Loucy (cell line): ENCODE measurements around the gene SLC27A5.

Experiments
- H2AFZ ChIP-seq: fragments of 200-600 bp; sonication (generic); 2 replicates; pipeline ENCODE4 v1.6.0; 2016; ENCODE audit warnings: antibody characterized with exemption, mild to moderate bottlenecking, low read length, moderate library complexity
- H3F3A ChIP-seq: fragments of 200-600 bp; 2 replicates; pipeline ENCODE4 v1.6.0; 2016; ENCODE audit warnings: antibody characterized with exemption, low read depth, mild to moderate bottlenecking
- H3K27me3 ChIP-seq: fragments of 200-600 bp; sonication (generic); 2 replicates; pipeline ENCODE4 v1.6.1; 2014; ENCODE audit warnings: low read length, mild to moderate bottlenecking; ENCODE audit not compliant: insufficient read depth, poor library complexity, severe bottlenecking
- H3K36me3 ChIP-seq: fragments of 200-600 bp; sonication (generic); 2 replicates; pipeline ENCODE4 v1.6.1; 2016; ENCODE audit warnings: low read length; ENCODE audit not compliant: insufficient read depth
- H3K4me1 ChIP-seq: fragments of 200-600 bp; sonication (generic); 2 replicates; pipeline ENCODE4 v1.5.1; 2014; ENCODE audit warnings: low read length, mild to moderate bottlenecking; ENCODE audit not compliant: insufficient read depth, poor library complexity, severe bottlenecking
- H3K4me2 ChIP-seq: fragments of 200-600 bp; sonication (generic); 2 replicates; pipeline ENCODE4 v1.6.0; 2014; ENCODE audit warnings: antibody characterized with exemption, low read length, low read depth, mild to moderate bottlenecking; ENCODE audit not compliant: poor library complexity, severe bottlenecking
- H3K4me3 ChIP-seq: fragments of 200-600 bp; sonication (generic); 2 replicates; pipeline ENCODE4 v1.5.1; 2014; ENCODE audit warnings: low read length, mild to moderate bottlenecking, mixed read lengths; ENCODE audit not compliant: poor library complexity, severe bottlenecking
- H3K79me2 ChIP-seq: fragments of 200-600 bp; sonication (generic); 2 replicates; pipeline ENCODE4 v1.6.1; 2014; ENCODE audit warnings: low read length; ENCODE audit not compliant: insufficient read depth
- H3K9ac ChIP-seq: fragments of 200-600 bp; sonication (generic); 2 replicates; pipeline ENCODE4 v1.6.0; 2014; ENCODE audit warnings: mild to moderate bottlenecking, low read depth, low read length, moderate library complexity; ENCODE audit not compliant: poor library complexity, severe bottlenecking
- H3K9me2 ChIP-seq: fragments of 200-600 bp; sonication (generic); replicated peaks from 2 replicates; pipeline ENCODE4 v1.6.1; 2016; ENCODE audit warnings: low read depth, low read length, mixed read lengths
- H3K9me3 ChIP-seq: fragments of 200-600 bp; sonication (generic); 2 replicates; pipeline ENCODE4 v1.6.1; 2014; ENCODE audit warnings: mild to moderate bottlenecking, antibody characterized with exemption, low read length, low read depth; ENCODE audit not compliant: insufficient read depth
- H4K20me1 ChIP-seq: fragments of 200-600 bp; sonication (generic); 2 replicates; pipeline ENCODE4 v1.6.0; 2014; ENCODE audit warnings: antibody characterized with exemption, low read length, mild to moderate bottlenecking; ENCODE audit not compliant: insufficient read depth, poor library complexity, severe bottlenecking
- EZH2phosphoT487 ChIP-seq: fragments of 200-600 bp; IDR thresholded peaks from 2 replicates; pipeline ENCODE4 v1.6.1; 2018; ENCODE audit warnings: antibody characterized with exemption, mild to moderate bottlenecking, moderate library complexity, borderline replicate concordance
- TF ChIP-seq, protein P1 (sequence below): fragments of 200-600 bp; sonication (generic); conservative IDR thresholded peaks from 2 replicates; pipeline ENCODE4 v1.5.1; 2014; ENCODE audit warnings: mild to moderate bottlenecking, antibody characterized with exemption, low read length

SLC27A5 gene

DNA sequence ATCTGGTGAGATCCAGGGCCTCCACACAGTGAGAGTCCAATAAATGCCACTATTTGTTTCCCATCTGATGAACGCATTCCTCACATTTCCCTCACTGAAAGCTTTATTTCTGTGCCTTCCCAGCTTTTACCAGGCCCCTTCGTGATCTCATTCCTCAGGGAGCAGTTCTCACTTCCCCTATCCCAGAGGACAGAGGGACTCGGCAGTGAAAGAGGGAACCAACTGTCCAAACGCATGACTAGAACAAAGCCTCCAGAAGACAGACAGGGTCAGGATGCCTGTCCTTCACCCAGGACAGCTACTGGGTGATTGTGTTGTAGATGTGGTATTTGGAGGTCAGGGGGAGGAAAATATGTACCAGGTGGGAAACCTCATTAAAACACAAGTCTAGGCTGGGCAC, 9.9 kb upstream of the SLC27A5 start:
- H3K4me1 ChIP-seq: peaks cover 12% of the 10 kb centered on the region
- peaks cover 21% of the 10 kb centered on the region for H3K79me2 ChIP-seq
- H3K9me3 ChIP-seq: no peaks in the 10 kb centered on the region
- no peaks in the 10 kb centered on the region for H3K9me2 ChIP-seq
- H2AFZ ChIP-seq: no peak overlapping the region
- TF ChIP-seq, protein P1, sequence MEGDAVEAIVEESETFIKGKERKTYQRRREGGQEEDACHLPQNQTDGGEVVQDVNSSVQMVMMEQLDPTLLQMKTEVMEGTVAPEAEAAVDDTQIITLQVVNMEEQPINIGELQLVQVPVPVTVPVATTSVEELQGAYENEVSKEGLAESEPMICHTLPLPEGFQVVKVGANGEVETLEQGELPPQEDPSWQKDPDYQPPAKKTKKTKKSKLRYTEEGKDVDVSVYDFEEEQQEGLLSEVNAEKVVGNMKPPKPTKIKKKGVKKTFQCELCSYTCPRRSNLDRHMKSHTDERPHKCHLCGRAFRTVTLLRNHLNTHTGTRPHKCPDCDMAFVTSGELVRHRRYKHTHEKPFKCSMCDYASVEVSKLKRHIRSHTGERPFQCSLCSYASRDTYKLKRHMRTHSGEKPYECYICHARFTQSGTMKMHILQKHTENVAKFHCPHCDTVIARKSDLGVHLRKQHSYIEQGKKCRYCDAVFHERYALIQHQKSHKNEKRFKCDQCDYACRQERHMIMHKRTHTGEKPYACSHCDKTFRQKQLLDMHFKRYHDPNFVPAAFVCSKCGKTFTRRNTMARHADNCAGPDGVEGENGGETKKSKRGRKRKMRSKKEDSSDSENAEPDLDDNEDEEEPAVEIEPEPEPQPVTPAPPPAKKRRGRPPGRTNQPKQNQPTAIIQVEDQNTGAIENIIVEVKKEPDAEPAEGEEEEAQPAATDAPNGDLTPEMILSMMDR: no peak
- no peak for TF ChIP-seq EZH2phosphoT487
- H3K4me3 ChIP-seq: no peak overlapping the region
- no peaks in the 10 kb centered on the region for H3K27me3 ChIP-seq
- H4K20me1 ChIP-seq: no peaks in the 10 kb centered on the region
- no peak overlapping the region for H3K4me2 ChIP-seq
- H3F3A ChIP-seq: no peaks in the 10 kb centered on the region
- no peaks in the 10 kb centered on the region for H3K36me3 ChIP-seq
- no peak overlapping the region for H3K9ac ChIP-seq

DNA sequence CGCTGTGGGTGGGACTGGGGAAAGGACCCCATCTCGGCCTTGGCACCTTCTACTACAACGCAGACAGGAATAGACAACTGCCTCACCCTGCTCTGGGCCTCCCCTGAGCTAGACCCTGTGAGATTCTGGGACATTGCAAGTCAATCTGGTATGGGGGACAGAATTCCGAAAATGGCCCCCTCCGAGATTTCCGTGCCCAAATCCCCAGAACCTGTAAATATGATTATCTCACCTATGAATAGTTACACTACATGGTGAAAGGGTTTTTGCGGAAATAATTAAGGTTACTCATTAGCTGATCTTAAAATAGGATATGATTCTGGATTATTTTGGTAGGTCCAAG, 8.4 kb upstream of the SLC27A5 start:
- H3K9me2 ChIP-seq: no peaks in the 10 kb centered on the region
- H2AFZ ChIP-seq: peak overlapping the region; percentile 80
- H3F3A ChIP-seq: no peaks in the 10 kb centered on the region
- no peak for TF ChIP-seq EZH2phosphoT487
- TF ChIP-seq, protein P1: no peak
- H4K20me1 ChIP-seq: no peaks in the 10 kb centered on the region
- no peaks in the 10 kb centered on the region for H3K9me3 ChIP-seq
- peak overlapping the region; percentile 87 for H3K4me3 ChIP-seq
- peaks cover 23% of the 10 kb centered on the region for H3K4me1 ChIP-seq
- H3K4me2 ChIP-seq: peak overlapping the region; percentile 93
- peak overlapping the region; percentile 97 for H3K9ac ChIP-seq
- H3K79me2 ChIP-seq: peaks cover 35% of the 10 kb centered on the region
- H3K36me3 ChIP-seq: no peaks in the 10 kb centered on the region
- H3K27me3 ChIP-seq: no peaks in the 10 kb centered on the region

DNA sequence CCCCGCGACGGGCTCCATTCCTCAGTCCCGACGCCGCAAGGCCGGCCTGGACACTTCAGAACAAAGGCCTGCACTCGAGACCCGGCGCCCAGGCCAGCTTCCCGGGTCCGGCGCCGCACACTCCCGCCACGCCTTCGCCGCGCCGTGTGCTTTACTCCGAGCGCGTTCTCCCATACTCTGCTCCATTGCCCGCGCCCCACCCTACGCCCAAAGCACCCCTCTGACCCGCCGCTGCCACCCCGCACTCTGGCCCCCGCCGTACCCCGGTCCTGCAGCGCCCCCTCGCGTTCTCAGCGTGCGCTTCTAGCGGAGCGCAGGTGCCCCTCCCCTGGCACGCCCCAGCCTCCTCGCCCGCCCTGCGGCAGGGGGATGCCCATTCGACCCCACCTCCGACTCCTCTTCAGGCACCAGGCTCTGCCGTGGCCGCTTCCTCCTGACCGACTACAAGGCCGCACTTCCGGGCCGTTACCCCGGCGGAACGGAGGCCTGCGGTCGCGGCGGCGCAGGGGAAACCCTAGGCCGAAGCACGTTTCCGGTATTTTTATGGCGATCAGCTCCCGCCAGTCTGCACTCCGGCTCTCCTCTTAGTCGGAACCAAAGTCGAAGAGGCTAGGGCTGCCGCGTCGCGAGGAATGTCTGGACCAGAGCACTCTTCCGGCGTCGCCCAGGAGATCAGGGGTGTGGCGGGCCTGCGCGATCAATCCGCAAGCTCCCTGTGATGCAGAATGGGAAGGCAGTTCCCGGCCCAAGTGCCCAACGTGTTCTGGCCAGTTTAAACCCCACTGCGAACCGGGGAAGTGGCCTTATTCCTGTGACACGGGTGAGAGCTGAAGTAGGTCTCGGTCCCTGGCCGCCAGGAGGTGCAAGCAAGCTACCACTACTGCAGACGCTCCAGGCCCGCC, 7.8 kb upstream of the SLC27A5 start, which contains the start of gene ZBTB45:
TSS of gene ZBTB45 (minus strand) at position 456 of the 902 bp plus-strand sequence. CDS start 2,137 bp downstream, outside the sequence.
- Histone ChIP-seq H3K9me2 (no peaks in the 10 kb centered on the region), H3K9ac (peak within 1 kb of the TSS; percentile 97), H3K36me3 (no peaks in the 10 kb centered on the region), H3K4me3 (peak within 1 kb of the TSS; percentile 87), H3F3A (no peaks in the 10 kb centered on the region), H3K4me1 (peaks cover 25% of the 10 kb centered on the region), H4K20me1 (no peaks in the 10 kb centered on the region), H3K27me3 (no peaks in the 10 kb centered on the region), H2AFZ (peak within 1 kb of the TSS; percentile 92), H3K4me2 (peak within 1 kb of the TSS; percentile 93), H3K9me3 (no peaks in the 10 kb centered on the region), H3K79me2 (peaks cover 41% of the 10 kb centered on the region)
- TF ChIP-seq EZH2phosphoT487: no peak
- TF ChIP-seq, protein P1: peak; percentile 74
